T1000 (cell line): Measurements from ENCODE around the gene TCTN1.
"Not testable (repeated sequence)": the region's sequence is repeated elsewhere in the genome, so short reads cannot be mapped to it uniquely, and the experiment has no call there.

Experiments used
- DNase-seq: peaks from one replicate; lab custom pipeline; 2025; ENCODE audit warnings: mixed read lengths; lab: John Stamatoyannopoulos, UW

TCTN1 gene

GRCh38 chr12:110585231-110585799 is 28.6 kb upstream of the TCTN1 start:
- no peak for DNase-seq

- DNase-seq = not testable (repeated sequence)
Observed at GRCh38 chr12:110587102-110587501, 26.8 kb upstream of the TCTN1 start.

- no peak for DNase-seq
Observed at GRCh38 chr12:110590059-110590458, 23.9 kb upstream of the TCTN1 start.

- DNase-seq = no peak
Observed at GRCh38 chr12:110590806-110591326, 23.1 kb upstream of the TCTN1 start.

GRCh38 chr12:110591451-110592051 is 22.4 kb upstream of the TCTN1 start:
- no peak for DNase-seq

- DNase-seq = no peak
Observed at GRCh38 chr12:110592078-110592477, 21.9 kb upstream of the TCTN1 start.

- not testable (repeated sequence) for DNase-seq
Observed at GRCh38 chr12:110592919-110593318, 21.0 kb upstream of the TCTN1 start.

- no peak for DNase-seq
Observed at GRCh38 chr12:110597885-110598284, 16.0 kb upstream of the TCTN1 start.

GRCh38 chr12:110599334-110599733 is 14.6 kb upstream of the TCTN1 start:
- DNase-seq = no peak

GRCh38 chr12:110600254-110600653 is 13.7 kb upstream of the TCTN1 start:
- DNase-seq = no peak

GRCh38 chr12:110602085-110602814 is 11.7 kb upstream of the TCTN1 start:
- DNase-seq = not testable (repeated sequence)

GRCh38 chr12:110606253-110606611 is 7.7 kb upstream of the TCTN1 start:
- no peak for DNase-seq

- DNase-seq = no peak
Observed at GRCh38 chr12:110613071-110613770, 708 bp upstream of the TCTN1 start.

GRCh38 chr12:110615171-110615570 is 1.2 kb downstream of the TCTN1 start:
- DNase-seq = no peak

GRCh38 chr12:110616471-110617115 is 2.7 kb downstream of the TCTN1 start:
- DNase-seq = no peak

- no peak for DNase-seq
Observed at GRCh38 chr12:110619534-110619953, 5.6 kb downstream of the TCTN1 start.

- no peak for DNase-seq
Observed at GRCh38 chr12:110622582-110622981, 8.7 kb downstream of the TCTN1 start.

GRCh38 chr12:110627500-110628195 is 13.7 kb downstream of the TCTN1 start:
- no peak for DNase-seq

GRCh38 chr12:110635055-110635454 is 21.1 kb downstream of the TCTN1 start:
- no peak for DNase-seq

GRCh38 chr12:110636516-110636915 is 22.6 kb downstream of the TCTN1 start:
- DNase-seq = no peak

- DNase-seq = no peak
Observed at GRCh38 chr12:110637869-110638441, 24.0 kb downstream of the TCTN1 start.
